Kidney (tissue), 14 donors: ENCODE measurements around the gene DNAL1. TPM values are rescaled to one million over a fixed set of nuclear protein-coding genes. Genes with fewer than 3 reads are reported as not detected.

ENCODE experiments used
- DNase-seq, 5 donors: peaks; one replicate each; pipeline ENCODE4 v3.0.0-alpha.2; 2013 to 2020
- FAIRE-seq: peaks from 2 replicates; lab custom pipeline; 2012; peaks lifted over from hg19 to GRCh38; lab: Jason Lieb, UNC
- H3K27ac ChIP-seq, 2 donors: one replicate each; pipeline ENCODE4 v1.7.0; 2013; ENCODE audit warnings: low read depth in 2 of 2, low read length in 2 of 2, inconsistent platforms in 1 of 2
- H3K27me3 ChIP-seq: one replicate; pipeline ENCODE4 v1.7.1; 2013; ENCODE audit warnings: low read length, inconsistent platforms; ENCODE audit not compliant: control insufficient read depth, insufficient read depth
- H3K36me3 ChIP-seq, 3 donors: one replicate each; pipeline versions ENCODE4 v1.7.0 to v1.7.1; 2013; ENCODE audit warnings: low read length in 3 of 3, control low read depth in 1 of 3, inconsistent platforms in 1 of 3; ENCODE audit not compliant: insufficient read depth in 3 of 3, control insufficient read depth in 2 of 3
- H3K4me1 ChIP-seq, 3 donors: one replicate each; pipeline versions ENCODE4 v1.7.0 to v1.7.1; 2013; ENCODE audit warnings: low read length in 3 of 3, inconsistent platforms in 1 of 3, low read depth in 1 of 3; ENCODE audit not compliant: control insufficient read depth in 2 of 3, insufficient read depth in 2 of 3
- H3K4me3 ChIP-seq, 3 donors: one replicate each; pipeline versions ENCODE4 v1.7.0 to v1.8.1; 2013; ENCODE audit warnings: low read length in 3 of 3, control low read depth in 1 of 3, inconsistent platforms in 1 of 3
- H3K9ac ChIP-seq, 3 donors: one replicate each; pipeline versions ENCODE4 v1.7.0 to v1.7.1; 2013; ENCODE audit warnings: low read length in 3 of 3, control low read depth in 1 of 3, inconsistent platforms in 1 of 3
- H3K9me3 ChIP-seq, 3 donors: one replicate each; pipeline versions ENCODE4 v1.7.0 to v1.7.1; 2013; ENCODE audit warnings: low read length in 3 of 3, control low read depth in 1 of 3, inconsistent platforms in 1 of 3; ENCODE audit not compliant: control insufficient read depth in 2 of 3, insufficient read depth in 1 of 3
- CTCF ChIP-seq: IDR thresholded peaks from 3 replicates; pipeline ENCODE4 v1.5.1; 2012; ENCODE audit warnings: mild to moderate bottlenecking, moderate library complexity, borderline replicate concordance; ENCODE audit not compliant: insufficient read depth; ENCODE audit errors: extremely low read depth
- intact Hi-C: fragments of 100-400 bp; cut with DNase I; formaldehyde crosslinking; loops from one replicate; pipeline ENCODE4 v1.11.1; 2022
- polyA plus RNA-seq: library from polyadenylated mRNA; stranded (reverse); fragments of 350-450 nt; fragmentation: Illumina TruSeq; extraction: RNeasy Lipid Tissue Mini Kit (QIAGEN cat#74804); gene quantifications from one replicate; pipeline ENCODE4 v1.2.3, GENCODE V29; 2014; ENCODE audit warnings: low read depth, low replicate concordance; ENCODE audit not compliant: insufficient read depth
- total RNA-seq: library from RNA; stranded (reverse); fragmentation: NEBNext Ultra II Directional; extraction: Animal tissue kit (Norgen Biotek cat#: 25700); gene quantifications from one replicate; pipeline ENCODE4 v1.2.1, GENCODE V29; 2021
- donor health status: control.
- donor health status: control.
- donor health status: control.
- donor health status: control.
- donor health status: control.
- donor health status: DM: yes; HTN: yes; CAD: no.
- donor health status: Normal renal cell carcinoma (clear cell type).

The DNAL1 gene
- total and polyA plus RNA-seq, 2 donors from 2014 or later, result 9.3 to 32.3 TPM

DNA sequence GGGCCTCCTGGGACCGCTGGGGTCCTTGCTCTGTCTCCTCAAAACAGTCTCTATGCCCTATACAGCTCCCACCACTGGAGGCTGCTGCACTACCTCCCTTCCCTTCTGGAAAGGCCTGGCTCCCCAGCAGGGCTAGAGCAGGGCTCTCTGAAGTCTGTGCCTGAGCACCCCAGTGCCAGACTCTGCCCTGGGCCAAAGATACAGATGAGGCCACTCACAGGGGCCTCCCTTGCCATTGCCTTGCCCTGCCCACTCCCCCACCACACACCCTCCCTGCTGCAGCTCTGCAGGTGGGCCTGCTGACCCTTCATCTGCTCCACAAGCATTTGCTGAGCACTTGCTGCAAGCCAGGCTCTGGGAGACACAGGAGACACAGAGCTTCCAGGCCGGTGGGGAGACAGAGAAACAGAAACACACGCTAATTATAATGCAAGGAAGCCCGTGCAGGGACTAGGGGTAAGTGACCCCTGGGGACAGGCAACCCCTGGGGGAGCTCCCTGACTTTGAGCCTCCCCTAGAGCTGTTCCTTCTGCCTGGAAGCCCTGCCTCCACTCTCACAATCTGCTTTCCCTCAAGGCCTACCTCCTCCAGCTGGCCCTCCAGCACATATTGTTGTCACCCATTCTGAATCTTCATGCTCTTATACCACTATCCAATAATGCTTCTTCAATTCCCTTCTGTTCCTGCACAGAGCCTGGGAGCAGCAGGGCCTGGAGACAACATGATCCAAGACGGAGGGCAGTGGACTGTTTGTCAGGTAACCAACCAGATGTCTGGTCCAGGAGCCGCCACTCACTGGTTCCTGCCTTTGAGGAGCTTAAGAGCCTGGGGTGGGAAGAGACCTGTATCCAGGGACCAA, 102.0 kb downstream of the DNAL1 start:
- no peak for DNase-seq
- H3K9ac ChIP-seq, result peak overlapping the region in 1 of 3 donors; percentile 30
- no peaks in the 10 kb centered on the region for H3K9me3 ChIP-seq
- intact Hi-C loops, result no loop called here
- H3K27me3 ChIP-seq, result no peaks in the 10 kb centered on the region
- peaks cover 18 to 77% (median 74%) of the 10 kb centered on the region in 3 donors for H3K4me1 ChIP-seq
- peak overlapping the region; percentile 29 to 34 for H3K27ac ChIP-seq
- no peak overlapping the region for H3K4me3 ChIP-seq
- no peak for FAIRE-seq
- TF ChIP-seq CTCF, result no peak
- no peaks in the 10 kb centered on the region for H3K36me3 ChIP-seq

- no peak for TF ChIP-seq CTCF
- Histone ChIP-seq H3K9me3 (no peaks in the 10 kb centered on the region), H3K4me1 (peaks cover 17 to 77% (median 74%) of the 10 kb centered on the region in 3 donors), H3K36me3 (no peaks in the 10 kb centered on the region), H3K27ac (no peak overlapping the region), H3K27me3 (no peaks in the 10 kb centered on the region), H3K9ac (no peak overlapping the region), H3K4me3 (no peak overlapping the region)
- intact Hi-C loops, result no loop called here
- DNase-seq (no peak), FAIRE-seq (no peak)
These were observed 102.8 kb downstream of the DNAL1 start for GRCh38 chr14:73747379-73748211.

GRCh38 chr14:73748858-73749357, 104.1 kb downstream of the DNAL1 start:
- intact Hi-C loops, result no loop called here
- no peak overlapping the region for H3K27ac ChIP-seq

More at GRCh38 chr14:73748858-73749357, 104.1 kb downstream of the DNAL1 start:
- Histone ChIP-seq H3K4me3 (no peak overlapping the region), H3K9ac (no peak overlapping the region), H3K27me3 (no peaks in the 10 kb centered on the region), H3K9me3 (no peaks in the 10 kb centered on the region), H3K36me3 (no peaks in the 10 kb centered on the region), H3K4me1 (peaks cover 12 to 77% (median 74%) of the 10 kb centered on the region in 3 donors)
- FAIRE-seq (no peak), DNase-seq (no peak)
- no peak for TF ChIP-seq CTCF
